22Rv1 (cell line): ENCODE measurements around the gene BRD7.

Experiments
- CTCF ChIP-seq: fragments of 450-650 bp; IDR thresholded peaks from 2 replicates; pipeline ENCODE4 v1.5.1; 2017; ENCODE audit warnings: mild to moderate bottlenecking
- ZFX ChIP-seq: fragments of 450-650 bp; IDR thresholded peaks from 2 replicates; pipeline ENCODE4 v1.6.1; 2017; ENCODE audit warnings: antibody characterized with exemption, borderline replicate concordance

GRCh38 chr16:50285406-50286003 is 83.3 kb downstream of the BRD7 start:
- TF ChIP-seq CTCF (no peak), ZFX (no peak)
